Lung (tissue), 12 donors: Measurements from ENCODE around the gene RXFP4. TPM values are rescaled to one million over a fixed set of nuclear protein-coding genes. Genes with fewer than 3 reads are reported as not detected.

Source experiments
- ATAC-seq: fragments of 200-7000 bp; cut with Tn5 transposase; one replicate; pipeline ENCODE4 v1.9.1; 2020; ENCODE audit warnings: moderate number of reproducible peaks; ENCODE audit not compliant: insufficient read depth, low FRiP score
- DNase-seq, 3 donors: peaks; one replicate each; pipeline ENCODE4 v3.0.0-alpha.2; 2013 to 2017
- H3K27ac ChIP-seq, 2 donors: one replicate each; pipeline ENCODE4 v1.5.1; 2013; ENCODE audit warnings: mild to moderate bottlenecking in 2 of 2, moderate library complexity in 2 of 2, control low read depth in 1 of 2, inconsistent platforms in 1 of 2, low read depth in 1 of 2, low read length in 1 of 2
- H3K27me3 ChIP-seq, 3 donors: one replicate each; pipeline ENCODE4 v1.5.1; 2013; ENCODE audit warnings: low read length in 2 of 3; ENCODE audit not compliant: control insufficient read depth in 3 of 3, insufficient read depth in 3 of 3
- H3K36me3 ChIP-seq, 4 donors: one replicate each; pipeline ENCODE4 v1.5.1; 2013; ENCODE audit warnings: low read length in 4 of 4, mild to moderate bottlenecking in 1 of 4, moderate library complexity in 1 of 4; ENCODE audit not compliant: control insufficient read depth in 4 of 4, insufficient read depth in 4 of 4
- H3K4me1 ChIP-seq, 5 donors: one replicate each; pipeline ENCODE4 v1.5.1; 2013; ENCODE audit warnings: low read length in 5 of 5, mild to moderate bottlenecking in 2 of 5, moderate library complexity in 1 of 5; ENCODE audit not compliant: control insufficient read depth in 5 of 5, insufficient read depth in 5 of 5
- H3K4me3 ChIP-seq: one replicate; pipeline ENCODE4 v1.5.1; 2013; ENCODE audit warnings: mild to moderate bottlenecking, control low read depth, moderate library complexity
- H3K9ac ChIP-seq, 2 donors: one replicate each; pipeline ENCODE4 v1.5.1; 2013; ENCODE audit warnings: low read length in 2 of 2, control low read depth in 1 of 2; ENCODE audit not compliant: insufficient read depth in 1 of 2
- H3K9me3 ChIP-seq, 4 donors: one replicate each; pipeline ENCODE4 v1.5.1; 2013; ENCODE audit warnings: low read length in 3 of 4, mild to moderate bottlenecking in 1 of 4, moderate library complexity in 1 of 4; ENCODE audit not compliant: control insufficient read depth in 4 of 4, insufficient read depth in 3 of 4
- WGBS, 2 donors: extraction: QIAGEN DNeasy Blood & Tissue Kit; methylation state at CpG; one replicate each; pipeline ENCODE4 v1.1.7; 2013; 5-methylcytosine and 5-hydroxymethylcytosine counted together
- polyA plus RNA-seq, 2 donors: library from polyadenylated mRNA; stranded (reverse); fragments of 200-250 nt; gene quantifications; one replicate each; pipeline ENCODE4 v1.2.1, GENCODE V29; 2013
- total RNA-seq, 2 donors: library from RNA; depleted of rRNA in 1 of 2; stranded (reverse); fragments of >200 nt in 1 of 2; gene quantifications; one replicate each; pipeline ENCODE4 v1.2.1, GENCODE V29; 2014 to 2021
- TF ChIP-seq, protein P1 (sequence below): IDR thresholded peaks from 2 replicates; pipeline ENCODE4 v1.5.1; 2012; ENCODE audit warnings: mild to moderate bottlenecking; ENCODE audit errors: control extremely low read depth, extremely low read depth
- donor health status: control.
- donor health status: control.
- donor health status: Bipolar disorder and iron deficiency.
- donor health status: healthy.
- donor health status: DM: yes; HTN: yes; CAD: no.

RXFP4 gene
- total and polyA plus RNA-seq, 4 donors, result 0.05 to 0.20 TPM; not detected in 2

DNA sequence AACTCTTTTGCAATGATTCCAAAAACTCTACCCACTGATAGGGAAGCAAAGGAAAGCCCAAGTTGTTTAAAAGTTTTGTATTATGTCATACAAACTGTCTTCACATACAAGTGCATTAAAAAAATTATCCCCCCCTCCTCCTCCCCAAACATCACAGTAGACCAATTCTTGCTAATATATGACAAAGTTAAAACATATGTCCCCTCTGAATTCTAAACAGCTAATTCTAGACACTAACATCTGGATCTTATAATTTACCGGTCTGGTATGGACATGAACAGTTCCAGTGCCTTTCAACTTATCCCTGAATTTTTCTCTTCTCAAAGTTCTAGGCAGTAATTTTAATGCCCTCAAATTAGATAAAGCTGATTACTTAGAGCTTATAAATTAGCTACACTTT, 43.7 kb upstream of the RXFP4 start:
- no peak overlapping the region for H3K4me3 ChIP-seq
- no peak for DNase-seq
- H3K9me3 ChIP-seq, result no peaks in the 10 kb centered on the region
- H3K36me3 ChIP-seq, result peaks cover 21 to 27% (median 23%) of the 10 kb centered on the region in 4 donors
- no peak for ATAC-seq
- peaks cover 2 to 11% (median 4%) of the 10 kb centered on the region in 5 donors for H3K4me1 ChIP-seq
- H3K9ac ChIP-seq, result no peak overlapping the region
- H3K27me3 ChIP-seq, result no peaks in the 10 kb centered on the region
- H3K27ac ChIP-seq, result no peak overlapping the region
- WGBS, 2 donors, result 94 to 96% methylated on average over 1 of the region's 1 CpG
- TF ChIP-seq, protein P1, sequence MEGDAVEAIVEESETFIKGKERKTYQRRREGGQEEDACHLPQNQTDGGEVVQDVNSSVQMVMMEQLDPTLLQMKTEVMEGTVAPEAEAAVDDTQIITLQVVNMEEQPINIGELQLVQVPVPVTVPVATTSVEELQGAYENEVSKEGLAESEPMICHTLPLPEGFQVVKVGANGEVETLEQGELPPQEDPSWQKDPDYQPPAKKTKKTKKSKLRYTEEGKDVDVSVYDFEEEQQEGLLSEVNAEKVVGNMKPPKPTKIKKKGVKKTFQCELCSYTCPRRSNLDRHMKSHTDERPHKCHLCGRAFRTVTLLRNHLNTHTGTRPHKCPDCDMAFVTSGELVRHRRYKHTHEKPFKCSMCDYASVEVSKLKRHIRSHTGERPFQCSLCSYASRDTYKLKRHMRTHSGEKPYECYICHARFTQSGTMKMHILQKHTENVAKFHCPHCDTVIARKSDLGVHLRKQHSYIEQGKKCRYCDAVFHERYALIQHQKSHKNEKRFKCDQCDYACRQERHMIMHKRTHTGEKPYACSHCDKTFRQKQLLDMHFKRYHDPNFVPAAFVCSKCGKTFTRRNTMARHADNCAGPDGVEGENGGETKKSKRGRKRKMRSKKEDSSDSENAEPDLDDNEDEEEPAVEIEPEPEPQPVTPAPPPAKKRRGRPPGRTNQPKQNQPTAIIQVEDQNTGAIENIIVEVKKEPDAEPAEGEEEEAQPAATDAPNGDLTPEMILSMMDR, result no peak

DNA sequence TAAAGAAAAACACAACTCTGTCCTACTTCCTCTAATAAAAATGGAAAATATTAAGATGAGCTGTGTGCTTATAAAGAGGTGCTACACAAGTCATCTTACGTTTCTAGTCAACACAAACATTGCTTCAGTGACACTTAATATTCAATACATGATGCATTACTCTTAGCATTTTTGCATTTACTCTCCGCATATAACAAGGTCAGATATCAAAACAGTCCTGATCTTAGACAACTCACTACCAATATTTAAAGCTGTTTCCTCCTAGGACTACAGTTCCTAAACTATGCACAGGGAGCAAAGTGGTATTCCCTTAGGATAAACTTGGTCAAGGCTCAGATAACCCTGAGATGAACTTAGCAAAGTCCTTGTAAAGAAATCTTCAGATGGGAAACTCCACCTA, 42.5 kb upstream of the RXFP4 start:
- Histone ChIP-seq H3K9me3 (no peaks in the 10 kb centered on the region), H3K36me3 (peaks cover 25 to 31% (median 28%) of the 10 kb centered on the region in 4 donors), H3K27me3 (no peaks in the 10 kb centered on the region), H3K4me3 (no peak overlapping the region), H3K4me1 (peaks cover 0 to 1% (median 0%) of the 10 kb centered on the region in 5 donors), H3K27ac (no peak overlapping the region), H3K9ac (no peak overlapping the region)
- DNase-seq, result no peak
- WGBS, 2 donors, result 74 to 80% methylated on average over 2 of the region's 2 CpGs
- TF ChIP-seq, protein P1, result no peak
- ATAC-seq, result no peak

DNA sequence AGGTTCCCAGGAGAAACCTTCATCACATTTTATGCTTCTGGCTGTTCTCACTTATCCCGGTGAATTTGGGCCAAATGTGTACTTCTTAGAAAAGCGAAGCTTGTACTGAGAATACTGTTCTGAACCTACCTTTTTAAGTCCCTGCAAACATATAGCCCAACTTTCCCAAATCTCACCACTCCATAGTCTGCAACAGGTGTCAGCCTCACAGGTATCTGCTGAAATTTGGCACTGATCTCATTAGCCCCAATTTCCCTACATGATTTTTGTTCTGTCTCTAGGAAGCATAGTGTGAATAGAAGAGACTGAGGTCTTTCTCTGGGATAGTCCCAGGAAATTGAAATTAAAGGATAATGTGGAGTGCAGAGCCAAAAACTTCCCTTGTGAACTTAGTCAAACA, 41.8 kb upstream of the RXFP4 start:
- WGBS, 2 donors, result 98% methylated on average over 2 of the region's 2 CpGs
- ATAC-seq (no peak), DNase-seq (no peak)
- H3K4me3 ChIP-seq, result no peak overlapping the region
- H3K36me3 ChIP-seq, result peaks cover 32 to 39% (median 34%) of the 10 kb centered on the region in 4 donors
- H3K27ac ChIP-seq, result no peak overlapping the region
- H3K27me3 ChIP-seq, result no peaks in the 10 kb centered on the region
- no peaks in the 10 kb centered on the region for H3K9me3 ChIP-seq
- TF ChIP-seq, protein P1, result no peak
- no peaks in the 10 kb centered on the region for H3K4me1 ChIP-seq
- peak overlapping the region in 1 of 2 donors; percentile 32 for H3K9ac ChIP-seq

DNA sequence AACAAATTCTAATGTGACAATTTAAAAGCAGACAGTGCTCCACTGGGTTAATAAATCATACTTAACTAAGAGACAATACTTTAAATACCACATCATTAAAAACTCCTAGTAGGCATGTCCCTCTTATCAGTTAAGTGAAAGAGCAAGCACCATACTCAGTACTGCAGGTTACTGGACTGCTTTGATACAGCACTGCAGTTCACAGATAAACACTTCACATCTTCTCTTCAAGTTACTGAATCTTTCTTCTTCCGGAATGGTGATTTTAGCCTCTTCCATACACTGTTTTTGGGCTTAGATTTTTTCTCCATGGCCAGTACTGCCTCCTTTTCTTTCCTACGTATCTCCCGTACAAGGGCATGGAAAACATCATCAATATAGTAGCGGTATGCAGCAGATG, 41.3 kb upstream of the RXFP4 start:
- H3K27ac ChIP-seq, result no peak overlapping the region
- H3K4me1 ChIP-seq, result no peaks in the 10 kb centered on the region
- no peak overlapping the region for H3K9ac ChIP-seq
- no peak overlapping the region for H3K4me3 ChIP-seq
- no peak for ATAC-seq
- 92% methylated on average over 4 of the region's 4 CpGs for WGBS, 2 donors
- peaks cover 36 to 39% (median 38%) of the 10 kb centered on the region in 4 donors for H3K36me3 ChIP-seq
- no peaks in the 10 kb centered on the region for H3K27me3 ChIP-seq
- TF ChIP-seq, protein P1, result no peak
- DNase-seq, result no peak
- no peaks in the 10 kb centered on the region for H3K9me3 ChIP-seq
